ENCODE results near the gene PACSIN3. TPM values are rescaled to one million over a fixed set of nuclear protein-coding genes. Genes with fewer than 3 reads are reported as not detected.
A peak's percentile ranks its signal among the peaks of the same experiment; 100 is the strongest.

PACSIN3 gene
- total RNA-seq, 1 donor from 2014 or later, result 59.4 TPM

GRCh38 chr11:47176328-47177228, 9.7 kb downstream of the PACSIN3 start, which contains the start of gene ARFGAP2:
Gene ARFGAP2 (minus strand): TSS chr11:47176879. CDS start chr11:47176853, 26 bp downstream.
- peaks cover 0 to 42% of the 10 kb centered on the region in 2 donors for H3K36me3 ChIP-seq
- H3K27me3 ChIP-seq, result no peaks in the 10 kb centered on the region
- TF ChIP-seq POLR2AphosphoS5 (IDR thresholded peaks at IDR 0.05; ENCODE audit: insufficient read depth in 1 of 2, low read depth in 1 of 2) (peak; percentile 14 to 88), CTCF (IDR thresholded peaks at IDR 0.05) (no peak), POLR2A (IDR thresholded peaks at IDR 0.05) (peak in 1 of 2 donors; percentile 18)
- peak in 1 of 2 donors; percentile 97 for DNase-seq (ENCODE audit: extremely low spot score in 2 of 2)
- peak within 1 kb of the TSS; percentile 81 to 96 for H3K4me3 ChIP-seq
- intact Hi-C loops (cut with DNase I), result loop anchor here (5.0 kb wide), 3 partner anchors 36 to 176 kb away; partner anchors contain the start of genes DDB2, MYBPC3 and NR1H3
- peaks cover 53% of the 10 kb centered on the region for H3K4me1 ChIP-seq
- peak within 1 kb of the TSS; percentile 98 for H3K27ac ChIP-seq
- H3K9me3 ChIP-seq, result no peaks in the 10 kb centered on the region

- H3K9me3 ChIP-seq, result no peaks in the 10 kb centered on the region
- intact Hi-C loops (cut with DNase I), result loop anchor here (5.0 kb wide), 3 partner anchors 36 to 176 kb away; partner anchors contain the start of genes DDB2, MYBPC3 and NR1H3
- TF ChIP-seq POLR2AphosphoS5 (IDR thresholded peaks at IDR 0.05; ENCODE audit: insufficient read depth in 1 of 2, low read depth in 1 of 2), result no peak
- TF ChIP-seq POLR2A (IDR thresholded peaks at IDR 0.05), result no peak
- no peak for TF ChIP-seq CTCF (IDR thresholded peaks at IDR 0.05)
- peaks cover 0 to 49% of the 10 kb centered on the region in 2 donors for H3K36me3 ChIP-seq
- H3K4me3 ChIP-seq, result peak overlapping the region; percentile 81 to 96
- peak overlapping the region; percentile 98 for H3K27ac ChIP-seq
- H3K4me1 ChIP-seq, result peaks cover 59% of the 10 kb centered on the region
- DNase-seq (ENCODE audit: extremely low spot score in 2 of 2), result no peak
- no peaks in the 10 kb centered on the region for H3K27me3 ChIP-seq
Observed at GRCh38 chr11:47175746-47176327, 10.4 kb downstream of the PACSIN3 start.

GRCh38 chr11:47172740-47173336, 13.4 kb downstream of the PACSIN3 start:
- peaks cover 0 to 67% of the 10 kb centered on the region in 2 donors for H3K36me3 ChIP-seq

GRCh38 chr11:47171856-47172255, 14.4 kb downstream of the PACSIN3 start:
- Histone ChIP-seq H3K4me1 (peaks cover 49% of the 10 kb centered on the region), H3K36me3 (peaks cover 0 to 77% of the 10 kb centered on the region in 2 donors), H3K27ac (no peak overlapping the region), H3K27me3 (no peaks in the 10 kb centered on the region), H3K4me3 (no peak overlapping the region), H3K9me3 (no peaks in the 10 kb centered on the region)
- intact Hi-C loops (cut with DNase I), result no loop called here
- DNase-seq (ENCODE audit: extremely low spot score in 2 of 2), result no peak
- TF ChIP-seq CTCF (IDR thresholded peaks at IDR 0.05), result no peak
- no peak for TF ChIP-seq POLR2AphosphoS5 (IDR thresholded peaks at IDR 0.05; ENCODE audit: insufficient read depth in 1 of 2, low read depth in 1 of 2)
- TF ChIP-seq POLR2A (IDR thresholded peaks at IDR 0.05), result no peak

More at GRCh38 chr11:47172740-47173336, 13.4 kb downstream of the PACSIN3 start:
- peaks cover 55% of the 10 kb centered on the region for H3K4me1 ChIP-seq
- no peaks in the 10 kb centered on the region for H3K9me3 ChIP-seq
- no peak for DNase-seq (ENCODE audit: extremely low spot score in 2 of 2)
- no peak overlapping the region for H3K27ac ChIP-seq
- H3K27me3 ChIP-seq, result no peaks in the 10 kb centered on the region
- intact Hi-C loops (cut with DNase I), result no loop called here
- H3K4me3 ChIP-seq, result no peak overlapping the region
- TF ChIP-seq POLR2A (IDR thresholded peaks at IDR 0.05) (no peak), CTCF (IDR thresholded peaks at IDR 0.05) (no peak), POLR2AphosphoS5 (IDR thresholded peaks at IDR 0.05; ENCODE audit: insufficient read depth in 1 of 2, low read depth in 1 of 2) (no peak)

All from vagina (tissue), 2 donors.